ENCODE results near the gene CTNND2.
"Not testable (repeated sequence)": the region's sequence is repeated elsewhere in the genome, so short reads cannot be mapped to it uniquely, and the experiment has no call there.

Gene CTNND2

GRCh38 chr5:11459716-11460115 is 444.5 kb downstream of the CTNND2 start:
- H2AFZ ChIP-seq (ENCODE audit: low read depth, low read length), result no peak overlapping the region

DNA sequence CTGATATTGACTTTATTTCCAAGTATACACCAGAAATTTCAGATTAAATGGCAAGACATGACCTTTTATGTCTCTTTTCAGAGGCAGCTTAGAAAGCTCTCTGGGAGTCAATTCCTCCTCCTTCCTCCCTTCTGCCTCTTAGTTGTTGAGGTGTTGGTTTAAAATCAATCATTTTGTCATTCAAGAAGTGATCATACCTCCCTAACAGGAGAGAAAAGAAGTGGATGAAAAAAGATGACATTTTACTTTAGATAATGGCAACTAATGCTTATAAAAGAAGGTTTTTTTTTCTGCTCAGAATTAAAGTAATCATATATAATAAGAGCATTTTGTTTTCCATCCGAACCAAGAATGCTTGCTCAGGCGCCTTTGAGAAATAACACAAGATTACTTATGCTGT is 448.7 kb downstream of the CTNND2 start:
- Histone ChIP-seq H3K27me3 (ENCODE audit: insufficient read depth, low read length) (no peaks in the 10 kb centered on the region), H3K9me3 (ENCODE audit: low read length) (no peaks in the 10 kb centered on the region), H3K36me3 (ENCODE audit: insufficient read depth, low read length) (no peaks in the 10 kb centered on the region), H3K4me3 (ENCODE audit: low read length) (no peak overlapping the region), H3K4me1 (ENCODE audit: insufficient read depth, low read length) (no peaks in the 10 kb centered on the region), H2AFZ (ENCODE audit: low read depth, low read length) (no peak overlapping the region)

More at GRCh38 chr5:11459716-11460115, 444.5 kb downstream of the CTNND2 start:
- no peaks in the 10 kb centered on the region for H3K36me3 ChIP-seq (ENCODE audit: insufficient read depth, low read length)
- H3K27me3 ChIP-seq (ENCODE audit: insufficient read depth, low read length), result no peaks in the 10 kb centered on the region
- peaks cover 2% of the 10 kb centered on the region for H3K9me3 ChIP-seq (ENCODE audit: low read length)
- H3K4me3 ChIP-seq (ENCODE audit: low read length), result no peak overlapping the region
- no peaks in the 10 kb centered on the region for H3K4me1 ChIP-seq (ENCODE audit: insufficient read depth, low read length)

- H3K4me3 ChIP-seq (ENCODE audit: low read length), result no peak overlapping the region
- H3K4me1 ChIP-seq (ENCODE audit: insufficient read depth, low read length), result peaks cover under 1% of the 10 kb centered on the region
- H3K36me3 ChIP-seq (ENCODE audit: insufficient read depth, low read length), result no peaks in the 10 kb centered on the region
- no peak overlapping the region for H2AFZ ChIP-seq (ENCODE audit: low read depth, low read length)
- H3K27me3 ChIP-seq (ENCODE audit: insufficient read depth, low read length), result no peaks in the 10 kb centered on the region
- no peaks in the 10 kb centered on the region for H3K9me3 ChIP-seq (ENCODE audit: low read length)
Measured at GRCh38 chr5:11452852-11453251, 451.4 kb downstream of the CTNND2 start.

DNA sequence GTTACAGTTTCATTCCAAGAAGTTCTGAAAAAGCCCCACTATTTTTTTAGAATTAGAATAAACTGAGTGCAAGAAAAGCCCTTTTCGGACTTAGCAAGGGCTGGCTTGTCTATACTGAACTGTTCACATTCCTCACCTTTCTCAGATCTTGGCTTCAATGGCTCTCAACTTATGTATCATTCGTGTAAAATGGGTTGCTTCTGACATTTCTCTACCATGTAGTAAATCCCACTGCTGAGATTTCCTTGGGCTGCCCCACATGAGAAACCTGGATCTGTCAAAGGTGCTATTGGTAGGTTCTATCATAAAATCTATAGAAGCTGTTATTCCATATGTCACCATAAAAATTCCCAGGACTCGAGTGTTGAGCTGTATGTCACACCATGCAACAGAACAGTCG is 454.3 kb downstream of the CTNND2 start:
- H3K4me1 ChIP-seq (ENCODE audit: insufficient read depth, low read length), result peaks cover 5% of the 10 kb centered on the region
- no peaks in the 10 kb centered on the region for H3K36me3 ChIP-seq (ENCODE audit: insufficient read depth, low read length)
- no peak overlapping the region for H2AFZ ChIP-seq (ENCODE audit: low read depth, low read length)
- H3K9me3 ChIP-seq (ENCODE audit: low read length), result no peaks in the 10 kb centered on the region
- no peaks in the 10 kb centered on the region for H3K27me3 ChIP-seq (ENCODE audit: insufficient read depth, low read length)
- H3K4me3 ChIP-seq (ENCODE audit: low read length), result no peak overlapping the region

- H3K36me3 ChIP-seq (ENCODE audit: insufficient read depth, low read length), result no peaks in the 10 kb centered on the region
- H3K9me3 ChIP-seq (ENCODE audit: low read length), result no peaks in the 10 kb centered on the region
- H3K4me3 ChIP-seq (ENCODE audit: low read length), result no peak overlapping the region
- no peak overlapping the region for H2AFZ ChIP-seq (ENCODE audit: low read depth, low read length)
- no peaks in the 10 kb centered on the region for H3K27me3 ChIP-seq (ENCODE audit: insufficient read depth, low read length)
- H3K4me1 ChIP-seq (ENCODE audit: insufficient read depth, low read length), result peaks cover 5% of the 10 kb centered on the region
Measured at GRCh38 chr5:11449217-11449616, 455.0 kb downstream of the CTNND2 start.

GRCh38 chr5:11443831-11444230 is 460.4 kb downstream of the CTNND2 start:
- H3K4me3 ChIP-seq (ENCODE audit: low read length), result no peak overlapping the region
- H3K4me1 ChIP-seq (ENCODE audit: insufficient read depth, low read length), result peaks cover 5% of the 10 kb centered on the region
- no peaks in the 10 kb centered on the region for H3K9me3 ChIP-seq (ENCODE audit: low read length)
- no peaks in the 10 kb centered on the region for H3K27me3 ChIP-seq (ENCODE audit: insufficient read depth, low read length)
- no peaks in the 10 kb centered on the region for H3K36me3 ChIP-seq (ENCODE audit: insufficient read depth, low read length)
- no peak overlapping the region for H2AFZ ChIP-seq (ENCODE audit: low read depth, low read length)

- no peaks in the 10 kb centered on the region for H3K27me3 ChIP-seq (ENCODE audit: insufficient read depth, low read length)
- no peaks in the 10 kb centered on the region for H3K9me3 ChIP-seq (ENCODE audit: low read length)
- H2AFZ ChIP-seq (ENCODE audit: low read depth, low read length), result no peak overlapping the region
- H3K36me3 ChIP-seq (ENCODE audit: insufficient read depth, low read length), result no peaks in the 10 kb centered on the region
- no peak overlapping the region for H3K4me3 ChIP-seq (ENCODE audit: low read length)
- peaks cover 4% of the 10 kb centered on the region for H3K4me1 ChIP-seq (ENCODE audit: insufficient read depth, low read length)
Measured at GRCh38 chr5:11432116-11432515, 472.1 kb downstream of the CTNND2 start.

DNA sequence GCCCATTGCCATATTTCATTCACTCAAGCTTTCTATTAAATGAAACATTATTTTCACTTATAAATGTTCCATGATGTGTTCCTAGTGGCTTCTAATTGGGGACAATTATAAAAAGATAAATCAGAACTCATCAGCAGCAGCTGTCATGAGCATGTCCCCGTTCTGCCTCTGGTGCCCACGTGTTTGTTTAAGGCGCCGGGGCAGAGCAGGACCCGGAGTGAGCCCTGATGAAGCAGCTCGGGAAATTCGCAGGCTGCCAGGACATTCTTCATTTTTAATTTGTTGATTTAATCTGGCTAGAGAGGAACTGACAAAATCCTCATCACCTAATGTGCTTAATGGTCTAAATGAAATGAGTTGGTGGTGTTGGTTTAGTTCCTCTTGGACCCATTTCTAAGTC is 475.0 kb downstream of the CTNND2 start:
- no peaks in the 10 kb centered on the region for H3K36me3 ChIP-seq (ENCODE audit: insufficient read depth, low read length)
- H2AFZ ChIP-seq (ENCODE audit: low read depth, low read length), result no peak overlapping the region
- no peaks in the 10 kb centered on the region for H3K9me3 ChIP-seq (ENCODE audit: low read length)
- H3K4me3 ChIP-seq (ENCODE audit: low read length), result no peak overlapping the region
- peaks cover 4% of the 10 kb centered on the region for H3K4me1 ChIP-seq (ENCODE audit: insufficient read depth, low read length)
- no peaks in the 10 kb centered on the region for H3K27me3 ChIP-seq (ENCODE audit: insufficient read depth, low read length)

DNA sequence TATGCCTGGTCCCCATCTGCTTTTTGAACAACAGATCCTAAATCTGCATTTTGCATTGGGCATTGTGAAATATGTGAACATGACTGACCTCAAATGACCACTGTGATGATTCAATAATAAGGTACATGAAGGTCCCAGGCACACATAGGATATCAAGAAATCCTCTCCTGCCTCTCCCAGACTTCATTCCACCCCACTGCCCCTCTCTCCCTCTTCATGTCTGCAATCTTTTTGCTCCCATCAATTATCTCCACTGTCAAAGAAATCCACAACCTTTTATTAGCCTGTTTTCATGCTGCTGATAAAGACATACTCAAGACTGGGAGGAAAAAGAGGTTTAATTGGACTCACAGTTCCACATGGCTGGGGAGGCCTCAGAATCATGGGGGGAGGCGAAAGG is 476.7 kb downstream of the CTNND2 start:
- H3K4me3 ChIP-seq (ENCODE audit: low read length), result no peak overlapping the region
- H3K9me3 ChIP-seq (ENCODE audit: low read length), result no peaks in the 10 kb centered on the region
- H3K36me3 ChIP-seq (ENCODE audit: insufficient read depth, low read length), result no peaks in the 10 kb centered on the region
- H3K27me3 ChIP-seq (ENCODE audit: insufficient read depth, low read length), result no peaks in the 10 kb centered on the region
- peaks cover 4% of the 10 kb centered on the region for H3K4me1 ChIP-seq (ENCODE audit: insufficient read depth, low read length)
- H2AFZ ChIP-seq (ENCODE audit: low read depth, low read length), result no peak overlapping the region

GRCh38 chr5:11426442-11426841 is 477.8 kb downstream of the CTNND2 start:
- no peaks in the 10 kb centered on the region for H3K27me3 ChIP-seq (ENCODE audit: insufficient read depth, low read length)
- no peak overlapping the region for H3K4me3 ChIP-seq (ENCODE audit: low read length)
- H3K4me1 ChIP-seq (ENCODE audit: insufficient read depth, low read length), result peaks cover 5% of the 10 kb centered on the region
- H3K36me3 ChIP-seq (ENCODE audit: insufficient read depth, low read length), result no peaks in the 10 kb centered on the region
- H3K9me3 ChIP-seq (ENCODE audit: low read length), result no peaks in the 10 kb centered on the region
- H2AFZ ChIP-seq (ENCODE audit: low read depth, low read length), result no peak overlapping the region

- Histone ChIP-seq H3K36me3 (ENCODE audit: insufficient read depth, low read length) (no peaks in the 10 kb centered on the region), H3K4me3 (ENCODE audit: low read length) (no peak overlapping the region), H3K4me1 (ENCODE audit: insufficient read depth, low read length) (peaks cover 5% of the 10 kb centered on the region), H3K27me3 (ENCODE audit: insufficient read depth, low read length) (no peaks in the 10 kb centered on the region), H3K9me3 (ENCODE audit: low read length) (peaks cover 4% of the 10 kb centered on the region), H2AFZ (ENCODE audit: low read depth, low read length) (no peak overlapping the region)
Measured at GRCh38 chr5:11422342-11422741, 481.9 kb downstream of the CTNND2 start.

- Histone ChIP-seq H3K36me3 (ENCODE audit: insufficient read depth, low read length) (no peaks in the 10 kb centered on the region), H3K4me3 (ENCODE audit: low read length) (no peak overlapping the region), H3K27me3 (ENCODE audit: insufficient read depth, low read length) (no peaks in the 10 kb centered on the region), H2AFZ (ENCODE audit: low read depth, low read length) (no peak overlapping the region), H3K9me3 (ENCODE audit: low read length) (peaks cover 4% of the 10 kb centered on the region), H3K4me1 (ENCODE audit: insufficient read depth, low read length) (peaks cover 5% of the 10 kb centered on the region)
Measured at GRCh38 chr5:11420969-11421368, 483.3 kb downstream of the CTNND2 start.

DNA sequence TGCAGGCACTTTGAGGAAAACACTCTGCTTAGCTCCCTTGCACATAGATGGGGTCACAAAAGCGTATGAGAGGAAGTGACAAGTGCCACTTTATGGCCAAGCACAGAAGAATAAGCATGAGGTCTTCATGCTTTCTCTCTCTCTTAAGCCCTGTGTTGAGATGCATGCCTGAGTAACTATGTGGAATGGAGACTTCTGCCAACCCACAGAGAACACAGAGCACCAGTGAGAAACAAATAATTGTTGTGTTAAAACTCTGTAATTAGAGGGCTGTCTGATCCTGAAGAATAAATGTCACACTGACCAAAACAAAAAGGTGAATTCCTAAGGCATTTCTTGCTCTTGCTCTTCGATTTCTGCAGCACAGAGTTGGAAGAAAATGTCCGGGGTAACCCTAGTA is 488.5 kb downstream of the CTNND2 start:
- no peaks in the 10 kb centered on the region for H3K9me3 ChIP-seq (ENCODE audit: low read length)
- H2AFZ ChIP-seq (ENCODE audit: low read depth, low read length), result no peak overlapping the region
- peaks cover 8% of the 10 kb centered on the region for H3K36me3 ChIP-seq (ENCODE audit: insufficient read depth, low read length)
- no peak overlapping the region for H3K4me3 ChIP-seq (ENCODE audit: low read length)
- H3K4me1 ChIP-seq (ENCODE audit: insufficient read depth, low read length), result peaks cover 3% of the 10 kb centered on the region
- no peaks in the 10 kb centered on the region for H3K27me3 ChIP-seq (ENCODE audit: insufficient read depth, low read length)

DNA sequence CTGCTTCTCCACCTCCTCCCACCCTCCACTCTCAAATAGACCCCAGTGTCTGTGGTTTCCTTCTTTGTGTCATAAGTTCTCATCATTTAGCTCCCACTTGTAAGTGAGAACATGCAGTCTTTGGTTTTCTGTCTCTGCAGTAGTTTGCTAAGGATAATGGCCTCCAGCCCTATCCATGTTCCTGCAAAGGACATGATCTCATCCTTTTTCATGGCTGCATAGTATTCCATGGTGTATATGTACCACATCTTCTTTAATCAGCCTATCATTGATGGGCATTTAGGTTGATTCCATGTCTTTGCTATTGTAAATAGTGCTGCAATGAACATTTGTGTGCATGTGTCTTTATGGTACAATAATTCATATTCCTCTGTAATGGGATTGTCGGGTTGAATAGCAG is 489.5 kb downstream of the CTNND2 start:
- H3K4me3 ChIP-seq (ENCODE audit: low read length); H3K36me3 ChIP-seq (ENCODE audit: insufficient read depth, low read length); H3K27me3 ChIP-seq (ENCODE audit: insufficient read depth, low read length); H2AFZ ChIP-seq (ENCODE audit: low read depth, low read length); H3K4me1 ChIP-seq (ENCODE audit: insufficient read depth, low read length); H3K9me3 ChIP-seq (ENCODE audit: low read length): not testable (repeated sequence)

Data from neuron (in vitro differentiated cells).